OCI-LY7 (cell line): ENCODE measurements around the gene GLI3.

Experiments used
- CTCF ChIP-seq: fragments of 200-600 bp; sonication (generic); conservative IDR thresholded peaks from 2 replicates; pipeline ENCODE4 v1.5.1; 2014; ENCODE audit warnings: mild to moderate bottlenecking, antibody characterized with exemption, low read length, moderate library complexity, mixed read lengths
- EZH2phosphoT487 ChIP-seq: fragments of 200-600 bp; sonication (generic); IDR thresholded peaks from 2 replicates; pipeline ENCODE4 v1.6.1; 2018; ENCODE audit warnings: low read depth, borderline replicate concordance, mild to moderate bottlenecking, mixed run types, antibody characterized with exemption, low read length, moderate library complexity, mixed read lengths

GRCh38 chr7:41964849-41965745 lies 271.9 kb downstream of the GLI3 start:
- TF ChIP-seq CTCF (no peak), EZH2phosphoT487 (no peak)
